COLO829 (cell line): ENCODE measurements around the gene AMER2.
"Not testable (repeated sequence)": the region's sequence is repeated elsewhere in the genome, so short reads cannot be mapped to it uniquely, and the experiment has no call there.

ENCODE experiments used
- DNase-seq: peaks from one replicate; pipeline ENCODE4 v3.0.0; 2012; ENCODE audit warnings: low spot score

Gene AMER2

GRCh38 chr13:25181597-25181996 is 9.5 kb upstream of the AMER2 start:
- DNase-seq = no peak

- no peak for DNase-seq
These were observed 8.9 kb upstream of the AMER2 start for GRCh38 chr13:25180775-25181537.

GRCh38 chr13:25179832-25180774 is 8.0 kb upstream of the AMER2 start:
- DNase-seq = no peak

- DNase-seq = no peak
These were observed 6.9 kb upstream of the AMER2 start for GRCh38 chr13:25179011-25179410.

GRCh38 chr13:25178070-25178469 is 6.0 kb upstream of the AMER2 start:
- DNase-seq = no peak

GRCh38 chr13:25177636-25178035 is 5.5 kb upstream of the AMER2 start:
- DNase-seq = no peak

- no peak for DNase-seq
These were observed 4.9 kb upstream of the AMER2 start for GRCh38 chr13:25177012-25177411.

- no peak for DNase-seq
These were observed 3.3 kb upstream of the AMER2 start for GRCh38 chr13:25175431-25175830.

GRCh38 chr13:25175026-25175425 is 2.9 kb upstream of the AMER2 start:
- DNase-seq = no peak

GRCh38 chr13:25174304-25174703 is 2.2 kb upstream of the AMER2 start:
- no peak for DNase-seq

GRCh38 chr13:25172303-25172630 is 179 bp upstream of the AMER2 start:
- DNase-seq = no peak

GRCh38 chr13:25171170-25171516 is 945 bp downstream of the AMER2 start:
- no peak for DNase-seq

- no peak for DNase-seq
These were observed 1.5 kb downstream of the AMER2 start for GRCh38 chr13:25170554-25171111.

- no peak for DNase-seq
These were observed 2.0 kb downstream of the AMER2 start for GRCh38 chr13:25169951-25170553.

- no peak for DNase-seq
These were observed 2.7 kb downstream of the AMER2 start for GRCh38 chr13:25169356-25169755.

- DNase-seq = no peak
These were observed 3.3 kb downstream of the AMER2 start for GRCh38 chr13:25168790-25169189.

GRCh38 chr13:25167382-25168174 is 4.5 kb downstream of the AMER2 start:
- no peak for DNase-seq

GRCh38 chr13:25166306-25166705 is 5.8 kb downstream of the AMER2 start:
- DNase-seq = no peak

- DNase-seq = no peak
These were observed 6.4 kb downstream of the AMER2 start for GRCh38 chr13:25165663-25166062.

- not testable (repeated sequence) for DNase-seq
These were observed 6.9 kb downstream of the AMER2 start for GRCh38 chr13:25165163-25165562.

- no peak for DNase-seq
These were observed 14.4 kb downstream of the AMER2 start for GRCh38 chr13:25157681-25158080.

GRCh38 chr13:25153736-25154135 is 18.4 kb downstream of the AMER2 start:
- no peak for DNase-seq
